ENCODE data around the gene URB2. TPM values are rescaled to one million over a fixed set of nuclear protein-coding genes. Genes with fewer than 3 reads are reported as not detected.

Gene URB2
- total and polyA plus RNA-seq, 2 of the 13 experiments (the other 11 are each of a cell fraction or from before 2014, with no cell fraction given), result 4.0 to 17.6 TPM

GRCh38 chr1:229613938-229614337 is 12.1 kb upstream of the URB2 start (continued):
- TF ChIP-seq, protein P1, sequence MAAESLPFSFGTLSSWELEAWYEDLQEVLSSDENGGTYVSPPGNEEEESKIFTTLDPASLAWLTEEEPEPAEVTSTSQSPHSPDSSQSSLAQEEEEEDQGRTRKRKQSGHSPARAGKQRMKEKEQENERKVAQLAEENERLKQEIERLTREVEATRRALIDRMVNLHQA (CRISPR knock-in tag; IDR thresholded peaks at IDR 0.05), result no peak
- TF ChIP-seq JDP2 (CRISPR knock-in tag; IDR thresholded peaks at IDR 0.05; ENCODE audit: borderline replicate concordance), result no peak

DNA sequence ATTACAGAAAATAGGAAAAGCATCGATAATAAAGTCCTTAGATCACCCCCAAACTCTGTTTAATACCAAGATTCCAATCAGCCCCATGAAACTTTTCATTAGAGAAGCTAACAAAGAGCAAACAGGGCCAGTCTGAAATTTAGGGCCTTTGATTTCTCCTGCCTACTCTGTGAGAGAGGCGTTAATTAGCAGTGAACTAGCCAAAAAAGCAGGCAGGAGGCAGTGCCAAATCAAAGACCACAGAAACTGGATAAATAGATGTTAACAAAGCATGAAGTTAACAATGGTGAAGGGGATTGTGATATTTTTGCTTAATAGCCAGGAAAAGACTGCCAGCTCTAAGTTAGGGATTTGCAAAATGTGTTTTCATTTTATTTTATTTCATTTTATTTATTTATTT is 11.3 kb upstream of the URB2 start:
- BruUV-seq (replicated peaks), result no TSS peak
- no peak overlapping the region for H2AFZ ChIP-seq (ENCODE audit: low read length)
- no peak for ATAC-seq
- H3K4me2 ChIP-seq (ENCODE audit: low read depth, low read length), result no peak overlapping the region
- ChIA-PET POLR2A (no interaction called here), CTCF (ENCODE audit: low intra/inter-chr PET ratio, low total read pairs) (no interaction called here)
- no peak overlapping the region for H3K9ac ChIP-seq (ENCODE audit: insufficient read depth, low read depth, low read length)
- H3K4me3 ChIP-seq (replicated peaks in 1 of 3; ENCODE audit: insufficient read depth in 1 of 3, low read depth in 2 of 3, low read length in 3 of 3), result no peak overlapping the region
- no peak overlapping the region for H3K27ac ChIP-seq (ENCODE audit: extremely low read length, insufficient read depth, low read length)
- H3K79me2 ChIP-seq (ENCODE audit: insufficient read depth, low read length), result peaks cover 30% of the 10 kb centered on the region
- intact Hi-C loops (cut with micrococcal nuclease; ENCODE audit: unreplicated experiment), result no loop called here
- H4K20me1 ChIP-seq (ENCODE audit: insufficient read depth, low read length), result no peaks in the 10 kb centered on the region
- FAIRE-seq, result no peak
- peaks cover 10 to 34% of the 10 kb centered on the region in 2 experiments; a peak in 4 of 5 replicates for H3K36me3 ChIP-seq (replicated peaks in 1 of 2; ENCODE audit: control insufficient read depth in 1 of 2, insufficient read depth in 2 of 2, low read length in 2 of 2)
- no peaks in the 10 kb centered on the region for H3K27me3 ChIP-seq (ENCODE audit: control insufficient read depth in 1 of 2, insufficient read depth in 2 of 2, low read length in 2 of 2)
- in situ Hi-C loops (cut with HindIII; ENCODE audit: extremely low pct_ligation_motif_present, low pct_unique_long_range_greater_than_20kb), result no loop called here
- WGBS (ENCODE audit: low lambda C conversion rate), result 90% methylated on average over 2 of the region's 2 CpGs
- H3K4me1 ChIP-seq (ENCODE audit: insufficient read depth, low read length), result no peaks in the 10 kb centered on the region
- no peak for DNase-seq (ENCODE audit: low spot score)
- no peaks in the 10 kb centered on the region for H3K9me3 ChIP-seq (ENCODE audit: low read length)
- TF ChIP-seq ZXDC (CRISPR knock-in tag; IDR thresholded peaks at IDR 0.05) (no peak), ZNF672 (CRISPR knock-in tag; IDR thresholded peaks at IDR 0.05) (no peak), ZNF530 (CRISPR knock-in tag; IDR thresholded peaks at IDR 0.05; ENCODE audit: low read depth) (no peak), ZNF589 (CRISPR knock-in tag; conservative IDR thresholded peaks at IDR 0.05) (no peak), HNRNPUL1 (IDR thresholded peaks at IDR 0.05; ENCODE audit: low read depth, low read length) (no peak), PHF5A (CRISPR knock-in tag; IDR thresholded peaks at IDR 0.05; ENCODE audit: low read depth, unreplicated experiment) (no peak), ARNT (IDR thresholded peaks at IDR 0.05) (no peak), RBFOX2 (IDR thresholded peaks at IDR 0.05; ENCODE audit: low read depth, low read length) (no peak), CENPT (CRISPR knock-in tag; IDR thresholded peaks at IDR 0.05; ENCODE audit: low read depth) (no peak), RBM22 (optimal IDR thresholded peaks at IDR 0.05; ENCODE audit: low read length) (no peak), MEIS1 (CRISPR knock-in tag; IDR thresholded peaks at IDR 0.05; ENCODE audit: borderline replicate concordance) (no peak), ZNF687 (CRISPR knock-in tag; IDR thresholded peaks at IDR 0.05) (no peak), HDAC6 (IDR thresholded peaks at IDR 0.05; ENCODE audit: low read depth, low read length) (no peak), SP2 (CRISPR knock-in tag; IDR thresholded peaks at IDR 0.05) (no peak)
- TF ChIP-seq, protein P2, sequence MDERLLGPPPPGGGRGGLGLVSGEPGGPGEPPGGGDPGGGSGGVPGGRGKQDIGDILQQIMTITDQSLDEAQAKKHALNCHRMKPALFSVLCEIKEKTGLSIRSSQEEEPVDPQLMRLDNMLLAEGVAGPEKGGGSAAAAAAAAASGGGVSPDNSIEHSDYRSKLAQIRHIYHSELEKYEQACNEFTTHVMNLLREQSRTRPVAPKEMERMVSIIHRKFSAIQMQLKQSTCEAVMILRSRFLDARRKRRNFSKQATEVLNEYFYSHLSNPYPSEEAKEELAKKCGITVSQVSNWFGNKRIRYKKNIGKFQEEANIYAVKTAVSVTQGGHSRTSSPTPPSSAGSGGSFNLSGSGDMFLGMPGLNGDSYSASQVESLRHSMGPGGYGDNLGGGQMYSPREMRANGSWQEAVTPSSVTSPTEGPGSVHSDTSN (CRISPR knock-in tag; IDR thresholded peaks at IDR 0.05), result no peak
